ENCODE measurements around the gene ARMC5.

The ARMC5 gene

GRCh38 chr16:31460582-31461002, 1.3 kb downstream of the ARMC5 start:
- CTCF ChIA-PET = interaction anchor here (0.8 to 7.8 kb wide), 18 partner anchors 9 to 417 kb away, joined by 3 to 62 read pairs (median 4); partner anchors contain the start of genes PYCARD, RUSF1 and ZNF267
- H3K27me3 Mint-ChIP-seq = peaks cover 3% of the 10 kb centered on the region
- H3K4me3 Mint-ChIP-seq = peak overlapping the region; percentile 92
- DNase-seq = peak; percentile 37
- no peaks in the 10 kb centered on the region for H3K9me3 Mint-ChIP-seq
- H3K27ac Mint-ChIP-seq = peak overlapping the region; percentile 98
- peaks cover 43% of the 10 kb centered on the region for H3K4me1 Mint-ChIP-seq
- H3K36me3 Mint-ChIP-seq = peaks cover 40% of the 10 kb centered on the region

- H3K4me1 Mint-ChIP-seq = peaks cover 36% of the 10 kb centered on the region
- peak overlapping the region; percentile 35 for H3K27ac Mint-ChIP-seq
- H3K27me3 Mint-ChIP-seq = peaks cover 3% of the 10 kb centered on the region
- no peaks in the 10 kb centered on the region for H3K9me3 Mint-ChIP-seq
- DNase-seq = no peak
- CTCF ChIA-PET = interaction anchor here (0.8 to 7.8 kb wide), 15 partner anchors 9 to 416 kb away, joined by 3 to 62 read pairs (median 4); partner anchors contain the start of genes PYCARD and ZNF267
- H3K4me3 Mint-ChIP-seq = no peak overlapping the region
- H3K36me3 Mint-ChIP-seq = peaks cover 35% of the 10 kb centered on the region
Observed at GRCh38 chr16:31461201-31461920, 2.1 kb downstream of the ARMC5 start.

- no peaks in the 10 kb centered on the region for H3K9me3 Mint-ChIP-seq
- peaks cover 33% of the 10 kb centered on the region for H3K4me1 Mint-ChIP-seq
- H3K27ac Mint-ChIP-seq = no peak overlapping the region
- CTCF ChIA-PET = interaction anchor here (0.5 to 7.8 kb wide), 4 partner anchors 14 to 405 kb away, joined by 3 to 62 read pairs (median 11); partner anchors contain the start of gene RUSF1
- H3K27me3 Mint-ChIP-seq = peaks cover 3% of the 10 kb centered on the region
- H3K36me3 Mint-ChIP-seq = peaks cover 34% of the 10 kb centered on the region
- DNase-seq = no peak
- no peak overlapping the region for H3K4me3 Mint-ChIP-seq
Observed at GRCh38 chr16:31461921-31462804, 2.9 kb downstream of the ARMC5 start.

- CTCF ChIA-PET = interaction anchor here (0.9 kb wide), 1 partner anchor 14 kb away, joined by 3 read pairs; no protein-coding TSS in a partner anchor
- no peaks in the 10 kb centered on the region for H3K9me3 Mint-ChIP-seq
- DNase-seq = no peak
- no peak overlapping the region for H3K27ac Mint-ChIP-seq
- H3K4me3 Mint-ChIP-seq = no peak overlapping the region
- peaks cover 2% of the 10 kb centered on the region for H3K27me3 Mint-ChIP-seq
- peaks cover 30% of the 10 kb centered on the region for H3K4me1 Mint-ChIP-seq
- H3K36me3 Mint-ChIP-seq = peaks cover 27% of the 10 kb centered on the region
Observed at GRCh38 chr16:31464348-31464769, 5.1 kb downstream of the ARMC5 start.

- Mint-ChIP-seq H3K27ac (no peak overlapping the region), H3K4me1 (peaks cover 29% of the 10 kb centered on the region), H3K4me3 (no peak overlapping the region), H3K36me3 (peaks cover 27% of the 10 kb centered on the region), H3K27me3 (no peaks in the 10 kb centered on the region), H3K9me3 (no peaks in the 10 kb centered on the region)
- no peak for DNase-seq
- CTCF ChIA-PET = no interaction called here
Observed at GRCh38 chr16:31464781-31465260, 5.5 kb downstream of the ARMC5 start.

- CTCF ChIA-PET = no interaction called here
- Mint-ChIP-seq H3K36me3 (peaks cover 27% of the 10 kb centered on the region), H3K9me3 (no peaks in the 10 kb centered on the region), H3K4me3 (no peak overlapping the region), H3K27me3 (peaks cover 7% of the 10 kb centered on the region), H3K4me1 (peaks cover 18% of the 10 kb centered on the region), H3K27ac (no peak overlapping the region)
- no peak for DNase-seq
Observed at GRCh38 chr16:31465788-31466370, 6.6 kb downstream of the ARMC5 start.

- Mint-ChIP-seq H3K9me3 (no peaks in the 10 kb centered on the region), H3K4me3 (no peak overlapping the region), H3K4me1 (peaks cover 14% of the 10 kb centered on the region)
Observed at GRCh38 chr16:31466381-31466841, 7.1 kb downstream of the ARMC5 start.

GRCh38 chr16:31467151-31467773, 8.0 kb downstream of the ARMC5 start:
- Mint-ChIP-seq H3K4me1 (peaks cover 14% of the 10 kb centered on the region), H3K27me3 (peaks cover 21% of the 10 kb centered on the region), H3K36me3 (peaks cover 27% of the 10 kb centered on the region), H3K4me3 (no peak overlapping the region), H3K27ac (no peak overlapping the region), H3K9me3 (no peaks in the 10 kb centered on the region)
- no peak for DNase-seq
- CTCF ChIA-PET = no interaction called here

More at GRCh38 chr16:31466381-31466841, 7.1 kb downstream of the ARMC5 start:
- CTCF ChIA-PET = no interaction called here
- Mint-ChIP-seq H3K27ac (no peak overlapping the region), H3K36me3 (peaks cover 27% of the 10 kb centered on the region), H3K27me3 (peaks cover 12% of the 10 kb centered on the region)
- DNase-seq = no peak

GRCh38 chr16:31467858-31468257, 8.6 kb downstream of the ARMC5 start:
- DNase-seq = no peak
- peaks cover 27% of the 10 kb centered on the region for H3K27me3 Mint-ChIP-seq
- no peak overlapping the region for H3K4me3 Mint-ChIP-seq
- H3K9me3 Mint-ChIP-seq = no peaks in the 10 kb centered on the region
- peaks cover 19% of the 10 kb centered on the region for H3K4me1 Mint-ChIP-seq
- no peak overlapping the region for H3K27ac Mint-ChIP-seq
- CTCF ChIA-PET = no interaction called here
- peaks cover 26% of the 10 kb centered on the region for H3K36me3 Mint-ChIP-seq

GRCh38 chr16:31470615-31471014, 11.3 kb downstream of the ARMC5 start:
- peaks cover 25% of the 10 kb centered on the region for H3K4me1 Mint-ChIP-seq
- no peak for DNase-seq
- peaks cover 54% of the 10 kb centered on the region for H3K27me3 Mint-ChIP-seq
- H3K9me3 Mint-ChIP-seq = no peaks in the 10 kb centered on the region
- no peak overlapping the region for H3K4me3 Mint-ChIP-seq
- H3K27ac Mint-ChIP-seq = no peak overlapping the region
- H3K36me3 Mint-ChIP-seq = peaks cover 10% of the 10 kb centered on the region
- CTCF ChIA-PET = interaction anchor here (0.9 to 2.6 kb wide), 2 partner anchors 10 to 388 kb away, joined by 4 to 13 read pairs; partner anchors contain the start of gene ARMC5

GRCh38 chr16:31471241-31471874, 12.1 kb downstream of the ARMC5 start:
- Mint-ChIP-seq H3K9me3 (no peaks in the 10 kb centered on the region), H3K36me3 (peaks cover 10% of the 10 kb centered on the region), H3K4me1 (peaks cover 32% of the 10 kb centered on the region), H3K4me3 (no peak overlapping the region), H3K27ac (no peak overlapping the region), H3K27me3 (peaks cover 62% of the 10 kb centered on the region)
- CTCF ChIA-PET = interaction anchor here (0.9 to 2.6 kb wide), 2 partner anchors 11 to 387 kb away, joined by 4 to 13 read pairs; partner anchors contain the start of gene ARMC5
- no peak for DNase-seq

- H3K4me3 Mint-ChIP-seq = peak within 1 kb of the TSS; percentile 60
- H3K36me3 Mint-ChIP-seq = peaks cover 5% of the 10 kb centered on the region
- H3K4me1 Mint-ChIP-seq = peaks cover 33% of the 10 kb centered on the region
- H3K27me3 Mint-ChIP-seq = peaks cover 69% of the 10 kb centered on the region
- no peak within 1 kb of the TSS for H3K27ac Mint-ChIP-seq
- no peaks in the 10 kb centered on the region for H3K9me3 Mint-ChIP-seq
- CTCF ChIA-PET = no interaction called here
- DNase-seq = peak; percentile 24
Observed at GRCh38 chr16:31471875-31472708, 12.8 kb downstream of the ARMC5 start, which contains the start of gene TGFB1I1. Gene TGFB1I1, plus strand, starts transcription at chr16:31472152. Its CDS starts 37 bp downstream, at chr16:31472189.

Measured in activated naive CD4-positive, alpha-beta T cell treated with anti-CD3 and anti-CD28 coated beads, Interleukin-2, amount 10 ng/mL, durations not matched to agents 7 days and 5 days (primary cell).